HG03066 (cell line): ENCODE results near the gene CDKN1C.

Experiments
- ATAC-seq: cut with Tn5 transposase; IDR thresholded peaks from one replicate; pipeline ENCODE4 v1.9.1; 2021; ENCODE audit warnings: low read depth; ENCODE audit not compliant: unreplicated experiment

The CDKN1C gene

DNA sequence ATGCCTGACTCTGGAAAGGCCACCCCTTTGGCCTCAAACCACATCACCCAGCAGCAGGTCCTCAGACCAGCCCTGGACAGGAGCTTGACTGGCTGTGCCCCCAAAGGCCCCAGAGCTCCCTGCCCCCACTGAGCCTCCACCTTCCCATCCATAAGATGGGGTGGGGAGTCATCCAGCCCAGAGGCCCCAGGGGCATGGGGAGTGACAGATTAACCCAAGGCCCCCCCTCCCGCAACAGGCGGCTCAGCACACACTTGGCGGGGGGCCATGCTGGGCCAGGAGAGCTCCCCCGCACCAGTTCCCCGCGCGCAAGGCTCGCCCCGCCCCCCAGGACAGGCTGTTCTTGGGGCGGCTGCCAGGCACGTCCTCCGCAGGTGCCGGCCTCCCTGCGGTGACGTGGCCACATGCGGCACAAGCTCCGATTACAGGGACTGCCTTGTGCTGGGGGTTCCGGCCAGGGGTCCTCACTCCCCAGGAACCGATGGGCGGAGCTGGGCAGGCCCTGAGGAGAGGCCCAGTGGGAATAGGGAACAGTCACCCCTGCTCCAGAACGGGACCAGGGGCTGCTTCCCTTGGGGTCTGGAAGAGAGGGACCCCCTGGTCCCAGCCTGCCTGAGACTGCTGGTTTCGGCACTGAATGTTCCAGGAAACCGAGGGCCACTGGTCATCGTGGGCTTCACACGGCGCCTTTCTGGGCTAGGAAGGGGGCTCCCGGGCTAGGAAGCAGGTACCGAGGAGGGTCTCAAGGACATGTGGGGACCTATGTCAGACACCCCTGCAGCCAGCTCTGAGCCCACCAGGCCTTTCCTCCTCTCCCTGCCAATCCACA, 5.1 kb upstream of the CDKN1C start:
- no peak for ATAC-seq

DNA sequence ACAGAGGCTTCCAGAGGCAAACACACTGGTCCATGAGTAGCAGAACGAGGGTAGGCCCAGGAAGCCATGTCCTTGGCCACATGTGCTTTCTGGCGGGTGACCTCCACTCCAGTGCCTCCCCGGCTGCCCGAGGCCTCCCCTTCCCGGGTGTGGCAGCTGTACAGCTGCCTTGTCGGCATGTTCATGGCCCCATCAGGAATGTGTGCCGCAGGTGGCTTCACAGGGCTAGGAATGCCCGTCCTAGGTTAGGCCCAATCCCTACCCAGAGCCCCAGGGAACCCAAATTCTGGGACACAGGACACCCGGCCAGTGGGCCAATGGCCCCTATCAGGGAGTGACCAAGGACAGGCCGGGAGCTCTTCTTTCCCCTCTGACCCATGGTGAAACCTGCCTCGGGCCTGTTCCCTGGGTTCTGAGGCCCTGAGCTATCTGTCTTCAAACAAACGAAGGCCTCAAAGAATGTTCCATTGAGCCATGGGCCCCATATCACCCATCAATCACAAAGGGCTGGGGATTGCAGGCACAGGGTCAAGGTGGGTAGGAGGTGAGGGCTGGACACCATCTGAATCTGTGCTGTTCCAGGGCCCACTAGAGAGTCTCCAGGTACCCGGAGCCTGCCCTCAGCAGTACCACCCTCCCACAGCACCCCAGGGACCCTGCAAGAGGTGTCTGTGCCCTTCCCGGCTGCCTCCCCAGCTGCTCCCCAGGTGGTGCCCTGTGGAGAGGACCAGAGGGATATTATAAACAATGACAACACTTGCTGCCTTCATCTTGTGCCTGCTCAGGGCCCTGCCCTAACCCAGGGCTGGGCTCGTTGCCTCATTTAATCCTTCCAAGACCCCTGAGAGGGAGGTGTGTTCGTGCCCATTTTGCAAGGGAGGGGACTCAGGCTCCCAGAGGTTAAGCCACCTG, 4.0 kb upstream of the CDKN1C start:
- ATAC-seq, result no peak

DNA sequence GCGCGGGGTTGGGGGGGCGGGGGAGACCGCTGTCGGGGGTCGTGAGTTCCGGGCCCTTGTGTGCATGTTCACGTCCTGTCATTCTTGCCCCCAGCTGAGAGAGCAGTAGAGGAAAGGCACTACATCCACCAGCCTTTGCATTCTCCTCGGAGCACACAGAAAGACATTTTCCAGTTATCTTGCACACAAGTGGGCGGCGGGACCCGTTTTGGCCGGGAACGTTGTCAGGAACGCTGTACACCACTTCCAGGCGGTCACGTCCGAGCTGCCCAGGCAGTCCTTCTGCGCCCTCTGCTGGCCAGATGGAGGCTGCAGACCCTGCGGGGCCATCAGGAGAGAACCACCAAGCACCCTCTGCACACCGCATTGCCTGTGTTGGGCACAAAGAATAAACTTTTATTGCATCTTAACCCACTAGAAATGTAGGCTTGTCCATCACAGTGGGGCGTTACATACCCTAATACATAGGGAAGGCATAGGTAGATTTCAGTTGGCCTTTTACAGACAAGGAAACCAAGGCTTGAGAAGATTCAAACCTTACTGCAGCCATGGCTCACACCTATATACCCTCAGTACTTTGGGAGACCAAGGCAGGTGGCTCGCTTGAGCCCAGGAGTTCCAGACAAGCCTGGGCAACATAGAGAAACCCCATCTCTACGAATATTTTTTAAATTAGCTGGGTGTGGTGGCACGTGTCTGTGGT, 2.8 kb upstream of the CDKN1C start:
- no peak for ATAC-seq

DNA sequence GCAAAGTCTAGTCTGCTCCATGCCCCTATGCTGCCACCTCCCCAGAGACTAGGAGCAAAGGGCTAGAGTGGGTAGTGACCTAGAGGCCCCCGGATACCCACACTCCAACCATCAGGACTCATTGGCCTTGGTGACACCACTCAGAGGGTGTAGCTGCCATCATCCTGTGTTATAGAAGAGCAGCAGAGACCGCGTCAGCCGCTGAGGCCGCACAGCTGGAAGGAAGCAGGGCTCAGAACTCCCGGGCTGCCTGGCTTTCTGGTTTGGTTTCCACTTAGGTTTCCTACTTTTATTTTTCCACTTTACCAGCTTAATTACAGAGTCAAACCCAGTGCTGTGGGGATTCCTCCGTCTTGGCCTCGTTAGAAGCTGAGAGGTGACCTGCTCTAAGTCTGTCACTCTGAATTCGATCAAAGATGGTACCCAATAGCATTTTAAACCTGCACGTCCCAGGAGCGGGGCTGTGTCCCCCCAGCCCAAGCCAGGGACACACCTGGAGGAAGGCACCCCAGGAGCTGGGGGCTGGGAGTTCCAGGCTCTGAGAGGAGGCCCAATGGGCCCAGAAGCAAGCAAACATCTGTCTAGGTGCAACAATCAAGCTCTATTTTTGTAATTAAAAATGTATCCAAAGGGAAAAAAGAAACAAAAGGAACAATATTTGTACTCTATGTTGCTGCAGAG, 2.1 kb upstream of the CDKN1C start:
- no peak for ATAC-seq

DNA sequence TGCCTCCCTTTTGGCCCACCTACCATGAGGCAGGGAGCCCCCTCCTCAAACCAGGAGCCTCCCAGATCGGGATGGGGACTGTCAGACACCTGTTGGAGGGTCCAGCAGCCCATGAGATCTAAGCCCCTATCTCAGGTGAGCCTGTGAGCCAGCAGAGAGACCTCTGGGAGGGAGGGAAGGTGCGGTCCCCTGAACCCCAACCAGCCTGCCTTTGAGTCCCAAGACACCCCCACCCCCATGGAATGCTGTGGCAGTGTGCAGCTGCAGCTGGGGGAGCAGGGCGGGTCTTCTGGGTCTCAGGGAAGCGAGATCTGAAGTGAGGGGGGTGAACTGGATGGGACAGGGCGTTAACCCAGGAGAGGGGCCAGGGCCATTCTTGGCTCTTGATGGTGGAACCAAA, 1.4 kb upstream of the CDKN1C start:
- no peak for ATAC-seq

DNA sequence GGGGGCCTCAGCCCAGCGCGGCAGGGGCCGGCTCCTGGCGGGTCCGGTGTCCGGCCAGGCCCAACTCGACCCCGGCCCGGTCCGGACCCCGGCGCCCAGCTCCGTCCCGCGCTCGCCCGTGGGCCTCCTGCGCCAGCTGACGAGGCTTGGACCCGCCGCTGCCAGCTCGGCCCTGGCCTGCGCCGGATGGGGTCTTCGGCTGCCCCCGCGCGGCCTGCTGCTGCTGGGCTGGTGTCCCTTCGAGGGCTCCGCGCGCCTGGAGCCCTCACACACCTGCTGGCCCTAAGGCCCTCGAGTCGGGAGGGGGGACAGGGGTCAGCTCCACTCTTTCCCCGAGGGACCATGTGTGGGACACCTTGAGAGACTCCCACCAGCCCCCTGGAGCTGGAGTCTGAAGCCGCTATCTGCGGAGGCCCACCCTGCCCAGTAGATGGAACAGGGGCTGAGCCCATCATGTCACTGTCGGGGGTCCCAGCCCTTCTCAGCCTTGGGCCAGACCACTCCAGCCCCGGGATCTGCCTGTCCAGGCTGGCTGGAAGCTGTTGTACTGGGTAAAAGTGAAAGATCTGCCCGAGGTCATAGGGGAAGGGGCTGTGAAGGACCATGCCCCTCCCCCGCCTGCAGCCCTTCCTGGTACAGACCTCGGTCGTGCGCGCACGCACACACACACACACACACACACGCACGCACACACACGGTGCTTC, 768 bp upstream of the CDKN1C start:
- no peak for ATAC-seq

DNA sequence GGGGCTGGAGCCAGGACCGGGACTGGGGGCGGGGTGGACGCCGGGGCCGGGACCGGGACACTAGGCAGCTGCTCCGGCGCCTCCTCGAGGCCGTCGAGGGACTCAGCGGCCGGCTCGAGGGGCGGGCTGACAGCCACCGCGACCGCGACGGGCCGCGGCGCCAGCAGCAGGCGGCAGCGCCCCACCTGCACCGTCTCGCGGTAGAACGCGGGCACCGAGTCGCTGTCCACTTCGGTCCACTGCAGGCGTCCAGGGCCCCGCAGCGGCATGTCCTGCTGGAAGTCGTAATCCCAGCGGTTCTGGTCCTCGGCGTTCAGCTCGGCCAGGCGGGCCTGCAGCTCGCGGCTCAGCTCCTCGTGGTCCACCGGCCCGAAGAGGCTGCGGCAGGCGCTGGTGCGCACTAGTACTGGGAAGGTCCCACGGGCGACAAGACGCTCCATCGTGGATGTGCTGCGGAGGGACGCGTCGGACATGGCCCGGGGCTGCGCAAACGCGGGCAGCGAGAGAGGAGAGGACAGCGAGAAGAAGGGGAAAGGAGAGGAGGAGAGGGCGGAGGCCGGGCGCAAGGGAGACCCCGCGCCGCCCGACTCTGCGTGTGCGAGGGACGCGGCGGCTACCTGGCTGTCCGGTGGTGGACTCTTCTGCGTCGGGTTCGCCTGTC, 428 bp downstream of the CDKN1C start:
- ATAC-seq, result peak; percentile 4

DNA sequence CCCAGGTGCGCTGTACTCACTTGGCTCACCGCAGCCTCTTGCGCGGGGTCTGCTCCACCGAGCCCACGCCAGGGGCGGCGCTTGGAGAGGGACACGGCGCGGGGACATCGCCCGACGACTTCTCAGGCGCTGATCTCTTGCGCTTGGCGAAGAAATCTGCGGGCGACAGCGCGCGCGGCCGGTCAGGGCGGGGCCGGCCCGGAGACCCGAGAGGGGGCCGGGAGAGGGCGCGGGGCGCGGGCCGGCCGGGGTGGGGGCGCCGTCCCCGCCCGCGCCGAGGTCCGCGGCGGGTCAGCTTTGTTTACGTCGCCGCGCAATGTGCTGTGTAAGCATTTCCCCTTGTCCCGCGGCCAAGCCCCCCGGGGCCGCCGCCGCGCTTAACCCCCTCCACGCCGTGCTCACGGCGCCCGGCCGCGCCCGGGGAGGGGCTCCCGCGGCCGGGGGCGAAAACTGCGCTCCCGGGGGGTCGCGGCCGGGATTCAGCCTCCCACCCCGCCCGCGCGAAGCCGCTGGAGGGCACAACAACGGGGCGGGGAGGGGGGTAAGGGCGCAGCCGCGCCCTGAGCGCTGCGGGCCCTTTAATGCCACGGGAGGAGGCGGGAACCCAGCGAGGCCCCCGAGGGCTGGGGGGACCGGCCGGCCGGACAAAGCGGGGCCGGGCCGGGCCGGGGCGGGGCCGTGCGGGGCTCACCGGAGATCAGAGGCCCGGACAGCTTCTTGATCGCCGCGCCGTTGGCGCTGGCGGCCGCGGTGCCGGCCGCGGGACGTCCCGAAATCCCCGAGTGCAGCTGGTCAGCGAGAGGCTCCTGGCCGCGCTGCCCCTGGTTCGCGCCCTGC, 1.4 kb downstream of the CDKN1C start:
- ATAC-seq, result no peak

DNA sequence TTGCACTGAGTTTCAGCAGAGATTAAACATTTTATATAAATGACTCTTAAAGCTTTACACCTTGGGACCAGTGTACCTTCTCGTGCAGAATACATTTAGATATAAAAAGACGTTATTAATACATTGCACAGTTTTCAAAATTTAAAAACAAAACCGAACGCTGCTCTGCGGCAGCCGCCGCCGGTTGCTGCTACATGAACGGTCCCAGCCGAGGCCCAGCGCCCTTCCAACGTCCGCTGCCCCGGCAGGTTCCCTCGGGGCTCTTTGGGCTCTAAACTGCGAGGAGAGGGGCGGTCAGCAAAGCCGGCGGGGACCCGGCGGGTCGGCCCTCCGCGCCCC, 2.0 kb downstream of the CDKN1C start:
- no peak for ATAC-seq

DNA sequence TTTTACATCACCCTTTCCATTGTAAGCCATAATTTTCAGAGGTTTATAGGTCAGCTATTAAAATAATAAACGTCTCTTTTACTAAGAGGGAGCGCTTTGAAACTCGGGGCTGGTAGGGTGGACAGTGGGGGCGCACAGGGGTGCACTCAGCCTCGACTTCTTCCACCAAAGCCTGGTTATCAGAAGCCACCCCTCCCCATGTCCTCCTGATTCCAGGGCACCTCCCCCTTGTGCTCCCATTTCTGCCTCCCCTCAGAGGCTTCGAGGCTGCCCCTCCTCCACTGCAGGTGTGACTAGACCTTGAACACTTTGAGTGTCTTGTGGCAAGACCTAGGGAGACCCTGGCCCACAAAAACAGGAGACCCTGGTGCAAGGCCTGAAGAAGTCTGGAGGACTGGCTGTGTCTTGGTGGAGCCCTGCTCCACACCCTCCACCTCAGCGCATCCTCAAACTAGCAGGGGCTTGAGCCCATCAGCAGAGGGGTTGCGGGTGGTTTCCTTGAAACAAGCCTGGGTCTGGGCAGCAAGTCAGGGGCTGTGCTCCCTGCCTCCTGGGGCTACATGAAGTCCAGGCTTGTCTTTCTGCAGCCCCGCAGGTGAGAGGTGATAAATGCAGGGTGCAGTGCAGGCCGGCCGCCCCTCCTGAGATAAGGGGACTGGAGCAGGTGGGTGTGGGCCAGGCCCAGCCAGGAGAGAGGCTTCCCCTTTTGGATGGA, 3.0 kb downstream of the CDKN1C start:
- no peak for ATAC-seq

DNA sequence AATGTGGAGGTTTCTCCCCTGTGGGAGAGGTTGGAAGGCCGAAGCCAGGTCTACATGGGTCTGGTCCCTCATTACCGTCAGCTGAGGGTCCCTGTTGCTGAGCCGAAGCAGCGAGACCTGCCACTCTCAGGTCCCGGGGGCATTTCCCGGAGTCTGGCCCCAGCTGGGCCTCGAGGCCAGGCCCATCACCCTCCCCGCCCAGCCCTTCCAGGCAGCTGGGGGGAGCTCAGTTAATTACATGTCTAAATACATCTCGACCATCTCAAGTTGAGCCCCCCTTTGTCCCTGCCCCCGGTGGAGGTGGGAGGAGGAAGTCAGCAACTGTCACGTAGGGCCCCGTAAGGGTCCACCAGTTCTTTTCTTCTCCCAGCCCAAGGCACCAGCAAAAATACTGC, 3.6 kb downstream of the CDKN1C start:
- ATAC-seq, result no peak

DNA sequence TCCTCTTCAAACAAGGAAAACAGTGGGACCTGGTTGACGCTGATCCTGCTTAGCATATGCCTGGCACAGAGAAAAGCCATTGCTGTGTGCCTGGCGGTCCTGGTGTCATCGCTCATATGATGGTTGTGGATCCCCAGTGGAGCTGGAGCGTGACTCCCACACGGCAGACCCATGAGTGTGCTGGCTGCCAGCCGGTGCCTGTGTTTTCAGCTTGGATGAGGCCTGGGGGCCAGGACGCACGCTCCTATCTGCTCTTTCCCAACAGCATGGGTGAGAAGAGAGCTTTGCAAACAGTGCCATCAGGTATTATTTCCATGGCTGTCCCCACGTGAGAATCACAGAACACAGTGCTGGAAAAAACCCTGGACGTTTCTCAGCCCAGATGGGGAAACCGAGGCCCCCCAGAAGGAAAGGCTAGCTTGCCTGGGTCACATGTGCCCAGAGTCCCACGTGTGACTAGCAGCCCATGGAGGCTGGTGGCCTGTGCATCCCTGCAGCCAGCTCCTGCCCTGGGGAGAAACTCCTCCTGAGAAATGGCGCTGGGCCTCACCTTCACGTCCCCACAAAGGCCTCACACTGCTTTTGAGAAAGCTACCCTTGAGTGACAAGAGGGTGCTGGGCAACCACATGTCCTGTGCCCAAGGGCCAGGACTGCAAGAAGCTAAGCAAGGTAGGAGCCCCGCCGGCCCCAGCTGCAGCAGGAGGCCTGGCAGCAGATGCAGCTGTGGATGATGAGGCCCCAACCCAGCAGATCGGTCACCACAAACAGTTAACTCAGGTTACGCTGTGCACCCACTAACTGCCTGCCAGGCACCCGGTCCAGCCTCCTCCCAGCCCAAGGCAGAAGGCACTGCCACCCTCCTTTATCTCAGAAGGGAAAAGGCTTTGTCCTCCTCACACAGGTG, 4.2 kb downstream of the CDKN1C start:
- no peak for ATAC-seq

DNA sequence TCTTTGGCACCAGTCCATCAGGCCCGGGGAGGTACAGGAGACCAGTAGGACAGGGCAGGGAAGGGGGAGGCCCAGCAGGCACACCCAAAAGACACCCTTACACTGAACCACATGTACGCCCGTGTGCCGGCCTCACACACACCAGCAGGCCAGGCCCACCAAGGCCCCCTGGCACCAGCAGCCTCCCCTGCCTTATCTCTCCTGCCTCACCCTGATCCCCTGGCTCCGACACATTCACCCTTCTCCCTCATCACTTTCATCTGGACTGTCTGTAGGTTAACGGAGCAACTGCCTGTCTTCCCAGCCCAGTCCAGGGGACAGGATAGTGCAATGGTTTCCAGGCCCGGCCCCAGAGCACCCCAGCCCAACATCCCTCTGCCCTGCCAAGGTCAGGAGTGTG, 4.9 kb downstream of the CDKN1C start:
- ATAC-seq, result no peak

DNA sequence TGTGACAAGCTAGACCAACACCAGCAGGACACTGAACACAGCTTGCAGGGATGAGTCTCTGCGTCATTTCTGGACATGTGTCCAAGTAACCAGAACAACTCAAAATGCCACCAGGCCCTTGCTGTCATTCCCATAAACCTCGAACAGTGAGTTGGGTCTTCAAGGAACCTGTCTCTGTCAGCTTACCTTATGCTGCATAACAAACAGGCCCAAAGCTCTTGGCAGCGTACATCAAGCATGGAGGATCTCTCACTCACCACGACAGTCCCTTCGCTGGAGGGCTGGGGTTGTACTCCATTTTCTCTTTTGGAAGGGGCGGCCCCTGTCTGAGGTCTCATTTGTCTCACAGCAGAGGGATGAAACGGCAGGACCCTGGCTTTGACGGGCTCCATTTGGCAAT, 6.8 kb downstream of the CDKN1C start:
- no peak for ATAC-seq

DNA sequence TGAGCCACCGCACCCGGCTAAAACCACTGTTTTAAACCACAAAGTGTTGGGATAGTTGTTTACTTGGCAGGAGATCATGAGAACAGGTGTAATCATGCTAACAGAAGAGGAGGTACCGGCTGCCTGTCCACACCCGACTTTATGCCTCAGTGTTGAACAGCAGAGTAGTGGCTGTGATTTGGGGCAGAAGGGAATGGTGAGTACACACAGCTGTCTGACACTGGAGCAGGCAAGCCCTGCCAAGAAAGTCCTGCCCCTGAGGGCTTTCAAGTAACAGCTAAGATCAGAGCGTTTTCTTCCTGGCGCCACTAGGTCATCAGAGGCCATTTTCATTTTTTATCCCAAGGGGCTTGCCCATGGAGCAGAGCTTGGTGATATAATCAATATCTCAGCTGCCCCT, 8.1 kb downstream of the CDKN1C start:
- ATAC-seq, result no peak

DNA sequence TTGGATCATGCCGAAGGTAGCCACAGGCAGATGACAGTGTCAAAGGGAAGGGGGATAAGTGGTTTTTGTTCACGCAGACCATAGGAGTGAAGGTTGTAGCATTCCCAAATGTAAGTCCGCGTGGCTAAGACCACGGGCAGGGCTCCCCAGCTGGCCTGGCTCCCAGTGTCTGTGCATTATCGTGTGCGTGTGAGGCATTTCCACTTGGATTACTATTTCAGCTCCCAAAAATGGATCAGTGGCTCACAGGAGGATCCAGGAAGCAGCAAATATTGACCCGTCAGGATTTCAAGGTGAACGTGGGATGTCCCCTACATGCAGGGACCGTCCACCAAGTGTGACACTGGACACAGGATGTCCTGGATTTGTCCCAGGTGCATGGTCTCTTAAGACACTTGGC, 10.6 kb downstream of the CDKN1C start:
- no peak for ATAC-seq
